ENCODE data around the gene TPST1.

DNA sequence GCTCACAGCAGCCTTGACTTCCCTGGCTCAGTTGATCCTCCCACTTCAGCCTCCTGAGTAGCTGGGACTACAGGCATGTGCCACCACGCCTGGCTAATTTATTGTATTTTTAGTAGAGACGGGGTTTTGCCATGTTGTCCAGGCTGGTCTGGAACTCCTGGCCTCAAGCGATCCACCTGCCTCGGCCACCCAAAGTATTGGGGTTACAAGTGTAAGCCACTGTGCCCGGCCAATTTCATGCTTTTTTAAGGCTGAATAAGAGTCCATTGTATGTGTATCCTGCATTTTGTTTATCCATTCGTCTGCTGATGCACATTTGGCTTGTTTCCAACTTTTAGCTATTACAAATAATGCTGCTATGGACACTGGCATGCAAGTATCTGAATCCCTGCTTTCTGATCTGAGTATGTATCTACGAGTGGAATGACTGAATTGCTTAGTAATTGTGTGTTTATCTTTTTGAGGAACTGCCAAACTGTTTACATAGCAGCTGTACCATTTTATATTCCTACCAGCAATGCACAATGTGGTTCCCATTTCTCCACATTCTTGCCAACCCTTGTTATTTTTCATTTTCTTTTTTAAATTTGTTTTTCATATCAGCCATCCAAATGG lies 37.3 kb upstream of the TPST1 start:
- TF ChIP-seq GATA2 (IDR thresholded peaks at IDR 0.05; ENCODE audit: low read depth, low read length) (peak; percentile 50; the same call in 1 of the 2 replicates), GATA3 (IDR thresholded peaks at IDR 0.05; ENCODE audit: low read depth, low read length) (no peak)
